C4-2B (cell line): ENCODE measurements around the gene ZNF780B.

Source experiments
- H3K27ac ChIP-seq: fragments of 450-650 bp; 2 replicates; pipeline ENCODE4 v1.5.1; 2017
- ZFX ChIP-seq: fragments of 450-650 bp; IDR thresholded peaks from 2 replicates; pipeline ENCODE4 v1.6.1; 2017
- TF ChIP-seq, protein P1 (sequence below): fragments of 450-650 bp; conservative IDR thresholded peaks from 2 replicates; pipeline ENCODE4 v1.5.1; 2017; ENCODE audit warnings: mild to moderate bottlenecking

ZNF780B gene

DNA sequence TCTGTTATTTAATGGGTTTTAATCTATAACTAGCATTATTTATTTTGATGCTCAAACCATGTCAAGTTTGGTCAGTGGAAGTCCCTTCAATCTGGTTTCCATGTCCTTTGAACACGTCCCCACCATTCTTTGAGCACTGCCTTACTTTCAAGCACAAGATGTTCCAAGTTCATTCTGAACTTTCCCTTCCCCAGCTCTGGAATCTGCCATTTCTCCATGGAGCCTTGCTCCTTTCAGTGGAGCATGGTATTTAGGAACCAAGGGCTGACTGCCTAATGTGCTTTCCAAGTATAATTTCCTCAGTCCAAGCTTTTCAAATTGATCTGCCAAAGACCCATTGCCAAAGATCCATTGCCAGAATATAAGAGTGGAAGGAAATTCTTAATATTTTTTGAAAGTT lies 60.2 kb downstream of the ZNF780B start:
- H3K27ac ChIP-seq: no peak overlapping the region
- TF ChIP-seq, protein P1, sequence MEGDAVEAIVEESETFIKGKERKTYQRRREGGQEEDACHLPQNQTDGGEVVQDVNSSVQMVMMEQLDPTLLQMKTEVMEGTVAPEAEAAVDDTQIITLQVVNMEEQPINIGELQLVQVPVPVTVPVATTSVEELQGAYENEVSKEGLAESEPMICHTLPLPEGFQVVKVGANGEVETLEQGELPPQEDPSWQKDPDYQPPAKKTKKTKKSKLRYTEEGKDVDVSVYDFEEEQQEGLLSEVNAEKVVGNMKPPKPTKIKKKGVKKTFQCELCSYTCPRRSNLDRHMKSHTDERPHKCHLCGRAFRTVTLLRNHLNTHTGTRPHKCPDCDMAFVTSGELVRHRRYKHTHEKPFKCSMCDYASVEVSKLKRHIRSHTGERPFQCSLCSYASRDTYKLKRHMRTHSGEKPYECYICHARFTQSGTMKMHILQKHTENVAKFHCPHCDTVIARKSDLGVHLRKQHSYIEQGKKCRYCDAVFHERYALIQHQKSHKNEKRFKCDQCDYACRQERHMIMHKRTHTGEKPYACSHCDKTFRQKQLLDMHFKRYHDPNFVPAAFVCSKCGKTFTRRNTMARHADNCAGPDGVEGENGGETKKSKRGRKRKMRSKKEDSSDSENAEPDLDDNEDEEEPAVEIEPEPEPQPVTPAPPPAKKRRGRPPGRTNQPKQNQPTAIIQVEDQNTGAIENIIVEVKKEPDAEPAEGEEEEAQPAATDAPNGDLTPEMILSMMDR: no peak
- no peak for TF ChIP-seq ZFX

DNA sequence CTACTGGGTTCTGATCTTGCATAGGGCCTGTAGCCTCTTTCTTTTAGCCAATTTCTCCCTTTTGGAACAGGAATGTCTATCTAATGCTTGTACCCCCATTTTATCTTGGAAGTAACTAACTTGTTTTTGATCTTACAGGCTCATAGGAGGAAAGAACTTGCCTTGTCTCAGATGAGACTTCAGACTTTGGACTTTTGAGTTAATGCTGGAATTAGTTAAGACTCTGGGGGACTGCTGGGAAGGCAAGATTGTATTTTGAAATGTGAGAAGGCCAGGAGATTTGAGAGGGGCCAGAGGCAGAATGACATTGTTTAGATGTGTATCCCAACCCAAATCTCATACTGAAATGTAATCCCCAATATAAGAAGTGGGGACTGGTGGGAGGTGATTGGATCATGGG lies 61.7 kb downstream of the ZNF780B start:
- no peak overlapping the region for H3K27ac ChIP-seq
- TF ChIP-seq, protein P1: no peak
- no peak for TF ChIP-seq ZFX

DNA sequence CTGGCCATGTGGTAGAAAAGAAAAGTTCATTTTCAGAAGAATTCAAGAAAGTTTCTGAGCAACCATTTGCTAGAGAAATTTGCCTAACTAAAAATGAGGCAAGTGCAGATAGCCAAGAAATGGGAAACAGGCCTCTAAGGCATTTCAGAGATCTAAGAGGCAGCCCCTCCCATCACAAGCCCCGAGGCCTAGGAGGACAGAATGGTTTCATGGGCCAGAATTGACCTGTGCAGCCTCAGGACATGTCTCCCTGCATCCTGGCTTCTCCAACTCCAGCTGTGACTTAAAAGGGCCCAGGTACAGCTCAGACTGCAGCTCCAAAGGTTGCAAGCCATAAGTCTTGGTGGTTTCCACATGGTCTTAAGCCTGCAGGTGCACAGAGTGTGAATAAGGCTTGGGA lies 62.4 kb downstream of the ZNF780B start:
- H3K27ac ChIP-seq: no peak overlapping the region
- TF ChIP-seq, protein P1: no peak
- TF ChIP-seq ZFX: no peak

DNA sequence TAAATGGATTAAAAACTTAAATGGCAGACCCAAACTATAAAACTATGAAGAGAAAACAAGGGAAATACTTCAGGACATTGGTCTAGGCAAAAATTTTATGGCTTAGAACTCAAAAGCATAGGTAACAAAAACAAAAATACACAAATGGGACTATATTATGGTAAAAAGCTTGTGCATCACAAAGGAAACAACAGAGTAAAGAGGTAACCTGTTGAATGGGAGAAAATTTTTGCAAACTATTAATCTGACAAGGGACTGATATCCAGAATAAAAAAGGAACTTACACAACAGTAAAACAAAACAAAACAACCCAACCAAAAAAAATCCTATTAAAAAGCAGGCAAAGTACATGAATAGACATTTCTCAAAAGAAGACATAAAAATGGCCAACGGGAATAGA lies 68.4 kb downstream of the ZNF780B start:
- H3K27ac ChIP-seq: no peak overlapping the region
- TF ChIP-seq ZFX: no peak
- TF ChIP-seq, protein P1: no peak

DNA sequence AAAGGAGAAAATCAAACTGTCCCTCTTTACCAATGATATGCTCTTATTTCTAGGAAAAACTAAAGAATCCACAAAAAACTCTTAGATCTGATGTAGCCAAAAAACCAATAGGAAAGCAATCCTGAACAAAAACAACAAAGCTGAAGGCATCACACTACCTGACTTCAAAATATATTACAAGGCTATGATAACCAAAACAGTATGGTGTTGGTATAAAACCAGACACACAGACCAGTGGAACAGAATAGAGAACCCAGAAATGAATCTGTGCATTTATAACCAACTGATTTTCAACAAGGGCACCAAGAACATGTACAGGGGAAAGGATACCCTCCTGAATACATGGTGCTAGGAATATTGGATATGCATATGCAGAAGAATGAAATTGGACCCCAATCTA lies 68.9 kb downstream of the ZNF780B start:
- TF ChIP-seq, protein P1: no peak
- TF ChIP-seq ZFX: no peak
- no peak overlapping the region for H3K27ac ChIP-seq

DNA sequence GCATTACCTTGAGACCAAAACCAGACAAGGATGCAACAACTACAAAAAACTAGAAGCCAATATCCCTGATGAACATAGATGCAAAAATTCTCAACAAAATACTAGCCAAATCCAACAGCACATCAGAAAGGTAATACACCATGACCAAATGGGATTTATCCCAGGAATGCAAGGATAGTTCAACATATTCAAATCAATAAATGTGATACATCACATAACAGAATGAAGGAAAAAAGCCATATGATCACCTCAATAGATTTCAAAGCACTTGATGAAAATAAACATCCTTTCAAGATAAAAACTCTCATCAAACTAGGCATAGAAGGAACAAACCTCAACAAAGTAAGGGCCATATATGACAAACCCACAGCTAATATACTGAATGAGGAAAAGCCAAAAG lies 69.4 kb downstream of the ZNF780B start:
- no peak for TF ChIP-seq ZFX

DNA sequence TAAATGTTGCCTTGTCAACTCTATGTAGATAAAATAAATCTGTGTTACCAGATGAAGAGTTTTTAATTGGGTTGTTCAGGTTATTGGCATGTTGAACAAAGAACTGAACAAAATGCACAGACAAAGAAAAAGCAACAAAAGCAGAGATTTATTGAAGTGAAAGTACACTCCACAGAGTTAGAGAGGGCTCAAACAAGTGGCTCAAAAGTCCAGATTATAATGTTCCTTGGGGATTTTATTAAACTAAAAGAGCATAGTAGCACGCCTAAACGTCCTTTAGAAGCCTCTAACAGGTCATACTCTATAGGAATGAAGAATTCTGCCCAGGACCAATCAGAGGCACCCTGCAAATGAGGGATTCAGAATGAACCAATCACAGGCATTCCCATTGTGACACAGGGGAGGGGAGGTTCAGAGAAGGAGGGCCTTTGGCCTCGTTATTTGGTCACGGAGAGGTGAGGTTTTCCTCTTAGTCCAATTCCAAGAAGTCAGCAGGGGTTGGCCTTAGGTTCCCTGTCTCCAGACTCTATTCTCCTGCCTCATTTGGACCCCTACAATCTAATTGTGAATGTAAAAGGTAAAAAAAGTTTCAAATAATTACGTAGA lies 72.2 kb downstream of the ZNF780B start:
- no peak for TF ChIP-seq ZFX
- TF ChIP-seq, protein P1: no peak
- H3K27ac ChIP-seq: no peak overlapping the region

More for the DNA sequence above, 69.4 kb downstream of the ZNF780B start:
- no peak overlapping the region for H3K27ac ChIP-seq

DNA sequence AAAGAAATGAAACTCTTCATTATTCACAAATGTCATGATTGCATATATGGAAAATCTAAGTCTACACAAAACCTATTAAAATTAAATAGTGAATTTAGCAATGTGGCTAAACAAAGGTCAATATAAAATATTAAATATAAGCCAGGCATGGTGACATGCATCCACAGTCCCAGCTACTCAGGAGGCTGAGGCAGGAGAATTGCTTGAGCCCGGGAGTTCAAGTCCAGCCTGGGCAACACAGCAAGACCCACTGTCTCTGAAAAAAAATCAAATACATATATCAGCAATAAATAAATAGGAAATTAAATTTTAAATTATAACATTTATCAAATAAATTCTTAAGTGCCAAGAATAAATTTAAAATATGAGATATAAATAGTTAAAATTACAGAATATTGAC lies 73.1 kb downstream of the ZNF780B start:
- H3K27ac ChIP-seq: no peak overlapping the region
- TF ChIP-seq, protein P1: no peak
- TF ChIP-seq ZFX: no peak
